Measurements from ENCODE around the gene SMC4. TPM values are rescaled to one million over a fixed set of nuclear protein-coding genes. Genes with fewer than 3 reads are reported as not detected.

The SMC4 gene
- polyA plus RNA-seq, 3 donors, result 96.7 to 123 (median 107) TPM

DNA sequence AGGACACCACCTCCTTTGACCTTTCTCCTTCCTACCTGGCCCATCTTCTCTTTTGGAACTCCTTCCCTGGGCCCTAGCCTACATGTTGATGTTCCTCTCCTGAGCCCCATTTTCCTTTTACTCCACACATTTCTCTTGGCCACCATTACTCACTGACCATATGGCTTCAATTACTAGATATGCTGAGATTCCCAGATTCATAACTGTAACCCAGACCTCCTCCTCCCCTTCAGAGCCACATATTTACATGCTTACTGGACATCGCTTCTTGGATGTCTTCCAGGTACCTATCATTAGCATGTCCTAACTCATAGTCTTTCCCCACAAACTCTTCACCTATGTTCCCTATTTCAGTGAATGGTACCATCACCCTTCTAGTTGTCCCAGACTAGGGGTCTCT is 74.5 kb downstream of the SMC4 start:
- no peak for DNase-seq (ENCODE audit: low read depth in 3 of 3, low spot score in 2 of 3)

DNA sequence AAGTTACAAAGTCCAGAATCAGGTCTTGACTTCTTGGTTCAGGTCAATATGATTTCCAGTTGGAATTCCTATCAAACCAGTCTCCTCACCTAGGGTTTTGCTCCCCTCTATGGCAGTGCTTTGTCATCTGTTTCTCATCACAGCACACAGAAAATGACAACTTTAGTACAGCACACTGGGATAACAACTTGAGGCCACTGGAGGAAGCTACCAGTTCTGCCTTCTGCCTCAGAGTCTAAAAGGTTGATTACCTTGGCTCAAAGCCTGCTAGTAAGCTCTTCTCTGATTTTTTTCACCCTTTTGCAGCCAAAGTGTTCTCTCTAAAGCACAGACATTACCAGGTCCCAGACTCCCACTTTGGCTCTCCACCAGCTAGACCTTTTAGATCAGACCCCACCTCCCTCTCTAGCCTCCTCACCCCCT is 75.0 kb downstream of the SMC4 start:
- no peak for DNase-seq (ENCODE audit: low read depth in 3 of 3, low spot score in 2 of 3)

DNA sequence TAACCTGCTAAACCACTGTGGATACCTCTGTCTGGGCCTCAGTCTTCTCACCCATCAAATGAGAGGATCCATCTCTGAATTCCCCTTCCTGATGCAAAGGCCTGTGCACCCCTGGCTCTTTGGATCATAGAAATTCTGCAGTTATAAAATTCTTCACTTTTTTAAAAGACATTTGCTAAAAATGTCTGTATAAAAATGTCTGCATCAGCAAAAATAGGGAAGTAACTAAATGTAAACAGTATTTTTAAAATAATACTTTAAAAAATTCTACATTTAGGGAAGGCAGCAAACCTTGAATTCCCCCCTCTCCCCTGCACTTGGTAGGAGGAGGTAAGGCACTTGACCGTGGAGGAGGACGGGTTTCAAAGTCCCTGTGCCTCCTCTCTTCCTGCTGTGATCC is 75.7 kb downstream of the SMC4 start:
- no peak for DNase-seq (ENCODE audit: low read depth in 3 of 3, low spot score in 2 of 3)

DNA sequence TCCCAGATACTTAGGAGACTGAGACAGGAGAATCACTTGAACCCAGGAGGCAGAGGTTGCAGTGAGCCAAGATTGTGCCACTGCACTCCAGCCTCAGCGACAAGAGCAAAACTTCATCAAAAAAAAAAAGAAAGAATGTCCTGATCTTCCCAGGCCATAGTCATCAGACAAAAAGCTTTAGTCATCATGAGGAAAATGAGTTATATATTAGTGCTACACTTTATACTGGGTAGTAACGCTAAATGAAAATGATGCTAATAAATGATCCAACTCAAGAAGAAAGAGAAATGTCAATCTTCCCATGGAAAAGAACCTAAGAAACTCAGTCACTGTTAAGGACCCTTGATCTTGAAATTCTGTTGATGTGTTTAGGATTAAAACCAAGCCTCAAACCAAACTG is 76.4 kb downstream of the SMC4 start:
- DNase-seq (ENCODE audit: low read depth in 3 of 3, low spot score in 2 of 3), result no peak

DNA sequence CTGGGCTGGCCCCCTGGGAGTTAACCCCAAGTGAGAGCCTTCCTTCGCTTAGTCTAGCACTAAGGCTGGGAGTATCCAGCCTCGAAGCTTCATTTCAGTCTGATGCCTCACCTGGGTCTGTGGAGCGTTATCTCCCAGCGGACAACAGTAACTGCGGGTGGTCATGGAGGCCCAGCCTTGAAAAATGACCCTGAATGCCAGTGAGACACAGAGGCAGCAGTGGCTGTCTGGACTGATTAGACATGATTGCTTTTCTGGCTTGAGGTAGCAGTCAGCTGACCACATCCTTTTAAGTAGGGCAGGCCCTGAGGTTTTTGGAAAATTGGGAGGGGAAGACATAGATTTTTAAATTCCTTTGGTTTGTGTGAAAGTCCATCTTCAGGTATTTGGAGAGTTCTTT is 78.3 kb downstream of the SMC4 start:
- DNase-seq (ENCODE audit: low read depth in 3 of 3, low spot score in 2 of 3), result no peak

DNA sequence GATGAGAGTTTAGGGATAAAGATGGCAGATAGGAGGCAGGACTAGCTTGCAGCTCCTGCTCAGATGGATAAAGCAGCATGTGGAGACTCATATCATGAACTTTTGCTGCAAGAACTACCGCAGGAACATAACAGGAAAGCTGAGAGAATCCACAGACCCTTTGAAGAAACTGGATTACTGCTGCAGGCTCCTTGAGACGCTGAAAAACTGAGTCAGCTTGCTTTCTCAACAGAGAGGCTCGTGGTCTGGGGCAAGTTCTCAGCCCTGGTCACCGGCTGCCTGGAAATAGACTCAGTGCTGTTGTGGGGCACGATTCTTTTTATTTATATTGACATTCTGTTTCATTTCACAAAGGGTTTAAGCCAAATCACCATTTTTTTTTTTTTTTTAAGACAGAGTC is 78.9 kb downstream of the SMC4 start:
- no peak for DNase-seq (ENCODE audit: low read depth in 3 of 3, low spot score in 2 of 3)

DNA sequence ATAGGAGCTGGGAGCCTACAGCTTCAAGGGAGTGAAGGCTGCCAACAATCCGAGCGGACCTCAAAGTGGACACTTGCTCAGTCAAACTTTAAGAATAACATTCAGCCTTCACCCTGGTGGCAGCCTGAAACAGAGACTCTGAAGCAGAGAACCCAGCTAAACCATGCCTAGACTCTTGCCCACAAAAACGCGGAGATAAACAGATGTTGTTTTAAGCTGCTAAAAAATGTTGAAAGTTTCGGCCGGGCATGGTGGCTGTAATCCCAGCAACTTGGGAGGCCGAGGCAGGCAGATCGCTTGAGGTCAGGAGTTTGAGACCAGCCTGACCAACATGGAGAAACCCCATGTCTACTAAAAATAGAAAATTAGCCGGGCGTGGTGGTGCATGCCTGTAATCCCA is 79.9 kb downstream of the SMC4 start:
- no peak for DNase-seq (ENCODE audit: low read depth in 3 of 3, low spot score in 2 of 3)

DNA sequence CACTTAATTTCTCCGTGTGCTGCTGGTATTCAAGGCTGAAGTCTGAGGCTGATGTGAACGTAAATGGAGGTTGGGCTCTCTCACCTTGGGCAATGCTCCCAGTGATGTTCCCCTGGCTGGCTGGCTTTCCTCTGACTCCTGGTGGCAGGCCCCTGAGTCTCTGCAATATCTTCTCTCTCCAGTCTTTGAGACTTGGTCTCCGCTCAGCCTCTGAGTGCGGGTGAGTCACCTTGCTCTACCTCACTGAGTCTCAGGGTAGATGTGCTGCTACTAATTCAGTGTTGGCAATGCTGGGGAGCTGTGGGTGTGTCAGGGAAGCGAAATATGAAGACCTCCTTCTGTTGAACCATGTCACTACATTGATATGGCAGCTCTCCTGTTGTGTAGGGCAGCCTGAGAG is 81.5 kb downstream of the SMC4 start:
- no peak for DNase-seq (ENCODE audit: low read depth in 3 of 3, low spot score in 2 of 3)

DNA sequence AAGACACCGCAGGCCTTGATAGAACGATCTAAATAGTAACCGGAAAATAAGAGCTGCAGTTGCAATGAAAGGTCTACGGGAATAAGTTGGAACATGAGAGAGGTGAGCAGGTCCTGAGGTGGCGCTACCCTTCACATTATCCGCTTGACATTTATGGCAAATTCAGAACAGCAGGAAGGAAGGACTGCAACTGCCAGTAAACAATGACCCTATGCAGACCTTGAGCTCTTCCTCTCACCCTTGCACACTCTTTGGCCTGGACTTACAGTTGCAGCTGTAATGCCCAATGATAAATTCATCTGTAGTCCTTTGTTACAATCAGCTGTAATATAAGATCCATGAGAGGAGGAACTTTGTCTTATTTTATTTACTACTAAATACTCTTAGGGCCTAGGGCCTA is 82.4 kb downstream of the SMC4 start:
- DNase-seq (ENCODE audit: low read depth in 3 of 3, low spot score in 2 of 3), result no peak

DNA sequence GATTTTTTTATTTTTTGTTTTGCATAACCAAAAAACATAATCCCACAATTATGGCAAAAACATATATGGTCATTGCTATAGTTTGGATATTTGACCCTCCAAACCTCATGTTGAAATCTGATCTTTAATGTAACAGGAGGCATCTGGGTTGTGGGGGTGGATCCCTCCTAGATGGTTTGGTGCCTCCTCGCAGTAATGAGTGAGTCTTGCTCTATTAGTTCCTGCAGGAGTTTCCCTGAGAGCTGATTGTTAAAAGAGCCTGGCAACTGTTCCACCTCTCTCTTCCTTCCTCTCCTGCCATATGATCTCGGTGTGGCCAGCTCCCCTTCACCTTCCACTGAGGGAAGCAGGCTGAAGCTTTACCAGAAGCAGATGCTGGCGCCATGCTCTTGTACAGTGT is 83.3 kb downstream of the SMC4 start:
- DNase-seq (ENCODE audit: low read depth in 3 of 3, low spot score in 2 of 3), result no peak

Other genes with a start within 250 kb of the SMC4 start
- gene C3orf80, start 174.2 kb upstream of the SMC4 start, polyA plus RNA-seq (ENCODE audit: insufficient read length in 3 of 3), result under 1 TPM; 0.25 to 0.35 (median 0.34) TPM
- 10 to 100 TPM; 52.0 to 61.4 (median 58.6) TPM for gene IFT80, start 425 bp upstream of the SMC4 start, polyA plus RNA-seq (ENCODE audit: insufficient read length in 3 of 3)
- 10 to 100 TPM; 16.2 to 18.9 (median 18.1) TPM for gene TRIM59, start 50.1 kb downstream of the SMC4 start, polyA plus RNA-seq (ENCODE audit: insufficient read length in 3 of 3)
- 10 to 100 TPM; 83.8 to 89.5 (median 86.3) TPM for gene KPNA4, start 165.9 kb downstream of the SMC4 start, polyA plus RNA-seq (ENCODE audit: insufficient read length in 3 of 3)

Data from right renal cortex interstitium (tissue), 3 donors.